Measurements from ENCODE around the gene RPL35.

DNA sequence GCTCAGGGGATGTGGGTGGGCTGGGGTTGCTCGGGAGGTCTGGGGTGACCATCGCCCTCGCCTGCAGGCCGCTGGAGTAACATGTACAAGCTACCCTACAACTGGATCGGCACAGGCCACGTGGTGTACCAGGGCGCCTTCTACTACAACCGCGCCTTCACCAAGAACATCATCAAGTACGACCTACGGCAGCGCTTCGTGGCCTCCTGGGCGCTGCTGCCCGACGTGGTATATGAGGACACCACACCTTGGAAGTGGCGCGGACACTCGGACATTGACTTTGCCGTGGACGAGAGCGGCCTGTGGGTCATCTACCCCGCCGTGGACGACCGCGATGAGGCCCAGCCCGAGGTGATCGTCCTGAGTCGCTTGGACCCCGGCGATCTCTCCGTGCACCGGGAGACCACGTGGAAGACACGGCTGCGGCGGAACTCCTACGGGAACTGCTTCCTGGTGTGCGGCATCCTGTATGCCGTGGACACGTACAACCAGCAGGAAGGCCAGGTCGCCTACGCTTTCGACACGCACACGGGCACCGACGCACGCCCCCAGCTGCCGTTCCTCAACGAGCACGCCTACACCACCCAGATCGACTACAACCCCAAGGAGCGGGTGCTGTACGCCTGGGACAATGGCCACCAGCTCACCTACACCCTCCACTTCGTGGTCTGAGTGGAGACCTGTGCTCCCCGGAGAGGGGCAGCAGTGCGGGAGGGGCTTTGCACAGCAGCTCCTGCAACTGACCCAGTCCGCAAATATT lies 51.8 kb downstream of the RPL35 start:
- TF ChIP-seq, protein P1, sequence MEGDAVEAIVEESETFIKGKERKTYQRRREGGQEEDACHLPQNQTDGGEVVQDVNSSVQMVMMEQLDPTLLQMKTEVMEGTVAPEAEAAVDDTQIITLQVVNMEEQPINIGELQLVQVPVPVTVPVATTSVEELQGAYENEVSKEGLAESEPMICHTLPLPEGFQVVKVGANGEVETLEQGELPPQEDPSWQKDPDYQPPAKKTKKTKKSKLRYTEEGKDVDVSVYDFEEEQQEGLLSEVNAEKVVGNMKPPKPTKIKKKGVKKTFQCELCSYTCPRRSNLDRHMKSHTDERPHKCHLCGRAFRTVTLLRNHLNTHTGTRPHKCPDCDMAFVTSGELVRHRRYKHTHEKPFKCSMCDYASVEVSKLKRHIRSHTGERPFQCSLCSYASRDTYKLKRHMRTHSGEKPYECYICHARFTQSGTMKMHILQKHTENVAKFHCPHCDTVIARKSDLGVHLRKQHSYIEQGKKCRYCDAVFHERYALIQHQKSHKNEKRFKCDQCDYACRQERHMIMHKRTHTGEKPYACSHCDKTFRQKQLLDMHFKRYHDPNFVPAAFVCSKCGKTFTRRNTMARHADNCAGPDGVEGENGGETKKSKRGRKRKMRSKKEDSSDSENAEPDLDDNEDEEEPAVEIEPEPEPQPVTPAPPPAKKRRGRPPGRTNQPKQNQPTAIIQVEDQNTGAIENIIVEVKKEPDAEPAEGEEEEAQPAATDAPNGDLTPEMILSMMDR (conservative IDR thresholded peaks at IDR 0.05), result no peak
- TF ChIP-seq ZFX (IDR thresholded peaks at IDR 0.05), result no peak

All from C4-2B (cell line).